NCI-H510A (cell line): ENCODE measurements around the gene GAPDHS.

ENCODE experiments used
- DNase-seq: peaks from one replicate; lab custom pipeline; 2025; lab: John Stamatoyannopoulos, UW

The GAPDHS gene

GRCh38 chr19:35539850-35540249 is 6.6 kb downstream of the GAPDHS start:
- no peak for DNase-seq

GRCh38 chr19:35540356-35540927 is 7.2 kb downstream of the GAPDHS start:
- no peak for DNase-seq

DNA sequence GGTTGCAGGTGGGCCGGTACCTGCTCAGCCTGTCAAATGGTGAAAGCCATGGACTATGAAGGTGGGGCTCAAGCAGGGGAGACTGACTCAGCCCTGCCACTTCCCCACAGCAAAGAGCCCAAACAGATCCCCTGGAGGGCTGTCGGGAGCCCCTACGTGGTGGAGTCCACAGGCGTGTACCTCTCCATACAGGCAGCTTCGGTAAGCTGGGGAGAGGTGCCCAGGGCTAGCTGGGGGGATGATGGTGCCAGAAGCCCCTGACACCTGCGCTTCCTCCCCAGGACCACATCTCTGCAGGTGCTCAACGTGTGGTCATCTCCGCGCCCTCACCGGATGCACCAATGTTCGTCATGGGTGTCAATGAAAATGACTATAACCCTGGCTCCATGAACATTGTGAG is 9.0 kb downstream of the GAPDHS start:
- no peak for DNase-seq

DNA sequence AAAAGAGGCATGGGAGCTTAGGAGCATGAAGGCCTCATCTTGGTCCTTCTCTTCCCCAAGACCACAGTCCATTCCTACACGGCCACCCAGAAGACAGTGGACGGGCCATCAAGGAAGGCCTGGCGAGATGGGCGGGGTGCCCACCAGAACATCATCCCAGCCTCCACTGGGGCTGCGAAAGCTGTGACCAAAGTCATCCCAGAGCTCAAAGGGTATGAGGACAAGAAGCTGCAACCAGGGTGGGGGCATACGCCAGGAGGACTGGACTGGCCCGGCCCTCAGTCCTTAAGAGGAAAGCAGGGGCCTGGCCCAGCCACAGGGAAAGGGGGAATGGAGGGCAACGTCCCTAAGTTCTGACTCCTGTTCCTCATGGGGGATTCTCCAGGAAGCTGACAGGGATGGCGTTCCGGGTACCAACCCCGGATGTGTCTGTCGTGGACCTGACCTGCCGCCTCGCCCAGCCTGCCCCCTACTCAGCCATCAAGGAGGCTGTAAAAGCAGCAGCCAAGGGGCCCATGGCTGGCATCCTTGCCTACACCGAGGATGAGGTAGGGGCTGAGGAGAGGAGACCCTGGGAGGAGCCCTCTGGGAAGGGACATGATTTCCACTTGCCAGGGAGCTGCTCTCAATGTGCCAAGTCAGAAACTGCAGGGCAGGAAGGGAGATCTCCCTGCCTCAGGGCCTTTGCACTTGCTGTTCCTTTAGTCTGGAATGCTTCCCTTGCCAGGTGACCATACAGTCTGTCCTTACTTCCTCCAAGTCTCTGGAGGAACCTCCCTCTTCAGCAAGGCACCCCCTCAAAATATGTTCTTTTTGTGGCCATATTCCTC is 10.2 kb downstream of the GAPDHS start:
- no peak for DNase-seq

DNA sequence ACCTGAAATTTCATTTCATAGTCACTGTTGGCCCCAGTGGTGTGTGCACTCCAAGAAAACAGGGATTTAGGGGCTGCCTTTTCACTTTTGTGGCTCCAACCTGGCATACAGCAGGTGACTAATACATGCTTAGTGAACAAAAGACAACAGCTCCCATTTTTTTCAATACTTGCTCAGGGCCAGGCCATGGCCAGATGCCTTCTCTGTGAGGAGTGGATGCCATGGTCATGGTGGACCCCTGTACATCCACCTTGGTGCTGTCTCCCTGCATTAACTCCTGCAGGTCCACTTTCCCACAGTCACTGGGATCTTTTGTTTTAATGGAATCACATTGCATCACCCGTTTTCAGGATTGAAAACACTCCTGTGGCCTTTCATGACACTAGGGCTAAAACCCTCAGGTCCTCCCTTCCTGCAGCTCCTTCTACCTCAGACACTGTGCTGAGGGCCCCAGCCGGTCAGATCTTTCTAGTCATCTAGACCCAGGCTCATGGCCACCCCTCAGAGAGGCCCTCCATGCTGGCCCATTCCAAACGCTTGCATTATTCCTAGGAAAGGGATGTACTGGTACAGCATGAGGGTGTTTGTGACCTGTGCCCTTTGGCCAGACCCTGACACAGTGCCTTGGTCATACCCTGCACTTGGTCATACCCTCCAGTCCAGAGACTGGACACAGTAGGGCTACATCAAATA is 11.0 kb downstream of the GAPDHS start:
- DNase-seq = no peak

DNA sequence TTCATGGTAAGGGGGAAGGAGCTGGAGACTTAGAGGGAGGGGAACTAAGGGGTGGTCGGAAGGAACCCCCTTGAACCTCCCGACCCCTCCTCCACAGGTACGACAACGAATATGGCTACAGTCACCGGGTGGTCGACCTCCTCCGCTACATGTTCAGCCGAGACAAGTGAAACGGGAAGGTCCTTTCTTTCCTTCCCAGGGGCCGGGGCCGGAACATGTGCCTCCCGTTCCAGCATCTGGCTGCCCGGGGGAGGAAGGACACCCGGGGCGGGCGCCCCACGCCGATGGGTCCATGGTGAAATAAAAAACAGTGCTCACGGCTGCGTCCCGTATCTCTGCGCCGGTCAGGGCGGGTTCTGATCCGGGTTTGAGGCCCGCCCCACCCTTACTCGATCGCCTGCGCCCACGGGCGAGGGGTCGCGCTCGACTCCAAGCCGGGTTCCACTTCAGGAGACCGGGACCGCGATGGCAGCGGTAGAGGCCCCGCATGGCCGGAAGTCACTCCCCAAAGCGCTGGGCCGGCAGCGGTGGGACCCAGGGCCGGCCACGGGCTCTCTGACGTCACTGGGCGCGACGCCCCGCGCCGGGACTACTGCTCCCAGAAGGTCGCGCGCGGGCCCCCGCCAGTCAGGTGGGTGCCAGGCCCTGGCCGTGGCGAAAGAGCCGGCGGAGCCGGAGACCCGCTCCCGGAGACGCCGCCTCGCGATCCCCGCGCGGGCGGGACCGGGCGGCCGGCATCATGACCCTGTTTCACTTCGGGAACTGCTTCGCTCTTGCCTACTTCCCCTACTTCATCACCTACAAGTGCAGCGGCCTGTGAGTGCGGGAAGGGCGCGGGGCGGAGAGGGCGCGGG is 12.0 kb downstream of the GAPDHS start, which contains the start of gene TMEM147:
TSS of gene TMEM147 (plus strand) at position 626 of the 854 bp plus-strand sequence. CDS start at position 740, 114 bp downstream.
- DNase-seq = peak; percentile 83

DNA sequence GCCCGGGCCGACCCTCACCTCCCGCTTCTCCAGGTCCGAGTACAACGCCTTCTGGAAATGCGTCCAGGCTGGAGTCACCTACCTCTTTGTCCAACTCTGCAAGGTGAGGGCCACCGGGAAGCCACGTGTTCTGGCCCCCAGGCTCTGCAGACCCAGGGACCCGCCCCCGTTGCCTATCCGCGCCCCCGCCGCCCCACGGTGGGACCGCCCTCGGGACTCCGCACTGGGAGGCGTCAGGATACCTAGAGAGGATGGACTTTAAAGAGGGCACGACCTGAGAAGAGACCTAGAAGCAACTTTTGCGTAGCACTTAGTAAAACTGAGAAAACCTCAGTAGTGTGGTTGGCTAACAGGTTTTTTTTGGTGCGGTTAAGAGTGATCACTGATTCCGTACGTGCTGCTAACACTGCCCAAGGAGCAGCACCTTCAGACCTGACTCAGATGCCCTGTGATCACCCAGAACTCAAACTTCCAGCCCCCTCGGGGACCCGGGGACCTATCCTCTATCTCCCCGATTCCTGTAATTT is 12.7 kb downstream of the GAPDHS start:
- peak; percentile 41 for DNase-seq

DNA sequence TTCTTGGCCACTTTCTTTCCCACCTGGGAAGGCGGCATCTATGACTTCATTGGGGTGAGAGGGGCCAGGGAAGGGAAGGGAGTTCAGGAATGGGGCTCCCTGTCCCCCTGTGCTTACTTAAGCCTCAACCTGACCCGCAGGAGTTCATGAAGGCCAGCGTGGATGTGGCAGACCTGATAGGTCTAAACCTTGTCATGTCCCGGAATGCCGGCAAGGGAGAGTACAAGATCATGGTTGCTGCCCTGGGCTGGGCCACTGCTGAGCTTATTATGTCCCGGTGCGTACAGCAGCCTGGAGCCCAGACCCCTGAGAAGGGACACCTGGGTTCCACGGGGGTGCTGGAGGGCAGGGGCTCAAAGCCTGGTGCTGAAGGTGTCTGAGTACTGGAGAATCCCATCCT is 13.3 kb downstream of the GAPDHS start:
- no peak for DNase-seq

- DNase-seq = peak; percentile 52
Observed at GRCh38 chr19:35549174-35549788, 16.0 kb downstream of the GAPDHS start.

DNA sequence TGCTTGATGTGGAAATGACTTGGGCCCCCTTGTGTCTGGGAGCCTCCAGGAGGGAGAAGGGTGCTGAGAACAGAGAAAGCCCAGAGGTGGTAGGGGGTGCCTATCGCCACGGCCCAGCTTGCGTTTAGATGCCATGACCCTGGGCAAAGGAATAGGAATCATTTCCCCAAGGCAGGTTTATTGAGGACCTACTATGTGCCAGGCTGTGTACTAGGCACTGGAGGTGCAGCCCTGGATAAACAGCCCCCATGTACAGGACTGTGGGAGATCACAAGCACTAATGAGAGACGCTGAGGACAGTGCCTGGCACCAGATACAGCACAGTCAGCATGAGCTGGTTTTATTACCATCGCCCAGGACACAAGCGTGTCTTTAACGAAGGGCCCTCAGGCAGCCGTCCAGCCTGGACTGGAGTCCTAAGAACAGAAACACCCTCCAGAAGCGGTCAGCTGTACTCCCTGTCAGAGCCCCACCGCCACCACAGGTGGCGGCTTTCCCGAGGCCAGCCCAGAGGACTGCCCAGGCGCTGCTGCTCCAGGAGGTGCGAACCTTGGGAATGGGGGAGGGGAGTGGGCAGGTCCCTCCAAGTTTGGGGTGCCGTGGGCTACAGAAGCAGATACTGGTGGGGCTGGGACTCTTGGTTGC is 16.7 kb downstream of the GAPDHS start:
- no peak for DNase-seq

DNA sequence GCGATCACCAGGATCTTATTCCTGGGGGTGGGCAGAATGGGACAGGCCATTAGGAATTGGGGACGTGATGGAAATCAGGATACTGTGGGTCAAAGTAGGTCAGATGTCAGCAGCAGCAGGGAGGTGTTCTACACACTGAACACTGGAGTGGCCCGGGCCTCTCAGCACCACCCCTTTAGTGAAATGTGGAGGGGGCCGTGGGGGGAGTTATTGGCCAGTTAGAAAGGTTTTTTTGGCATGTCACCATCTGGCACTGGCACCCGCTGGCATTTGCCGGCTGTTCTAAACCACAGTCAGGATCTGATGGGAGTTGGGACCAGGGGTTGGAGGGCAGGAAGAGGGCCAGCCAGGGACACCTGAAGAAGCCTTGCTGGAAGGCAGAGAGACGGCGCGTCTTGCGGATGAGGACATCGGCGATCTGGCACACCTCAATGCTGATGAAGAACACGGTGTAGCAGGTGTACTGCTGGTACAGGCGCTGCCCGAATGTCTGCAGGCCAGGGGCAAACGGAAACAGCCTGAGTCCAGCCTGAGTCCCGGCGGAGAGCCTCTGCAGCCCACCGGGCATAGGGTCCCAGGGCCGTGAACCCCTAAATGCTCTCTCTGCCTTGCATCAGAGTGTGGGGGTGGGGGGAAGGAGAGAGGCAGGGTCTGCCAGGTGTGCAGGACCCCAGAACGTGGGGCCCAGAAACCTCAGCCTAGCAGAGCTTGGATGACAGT is 18.0 kb downstream of the GAPDHS start:
- no peak for DNase-seq

GRCh38 chr19:35552534-35553384 is 19.5 kb downstream of the GAPDHS start:
- DNase-seq = no peak

DNA sequence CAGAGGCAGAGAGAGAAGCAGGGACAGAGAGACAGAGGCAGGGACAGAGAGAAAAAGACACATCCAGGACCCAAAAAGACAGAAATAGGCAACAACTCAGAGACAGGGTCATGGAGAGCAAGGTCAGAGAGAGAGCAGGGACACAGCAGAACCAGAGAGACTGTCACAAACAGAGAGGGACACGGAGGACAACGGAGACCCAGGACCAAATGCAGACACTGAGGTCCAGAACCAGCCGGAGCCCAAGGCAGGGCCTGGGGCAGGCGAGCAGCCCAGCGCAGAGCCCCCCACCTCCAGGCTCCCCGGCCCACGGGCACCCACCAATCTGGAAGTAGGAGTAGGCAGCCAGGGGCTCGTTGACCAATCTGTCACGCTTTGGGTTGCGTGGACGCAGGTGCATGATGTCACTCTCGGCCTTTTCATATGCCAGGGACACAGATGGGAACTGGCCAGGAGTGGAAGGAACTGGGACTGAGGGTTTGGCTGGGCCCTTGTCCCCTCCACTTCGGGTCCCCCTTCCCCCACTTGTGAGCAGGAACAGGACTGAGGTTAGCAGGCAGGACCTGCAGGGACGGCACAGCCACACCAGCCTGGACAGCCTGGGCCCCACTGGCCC is 20.2 kb downstream of the GAPDHS start:
- DNase-seq = no peak

DNA sequence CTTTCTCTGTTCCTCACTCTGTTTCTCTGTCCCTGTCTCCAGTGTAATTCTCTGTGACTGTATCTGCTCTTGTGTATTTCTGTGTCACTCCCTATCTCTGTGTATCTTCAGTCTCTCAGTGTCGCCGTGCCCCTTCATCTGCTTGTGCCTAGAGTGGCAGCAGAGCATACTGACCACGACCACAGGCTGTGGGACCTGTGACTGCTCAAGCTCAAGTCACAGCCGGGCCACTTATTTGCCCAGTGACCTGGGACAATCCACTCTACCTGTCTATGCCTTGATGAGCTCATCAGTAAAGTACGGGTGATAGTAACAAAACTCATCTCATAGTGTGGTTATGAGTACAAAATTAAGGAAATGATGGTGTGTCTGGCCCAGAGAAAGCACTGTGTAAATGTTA is 20.8 kb downstream of the GAPDHS start:
- no peak for DNase-seq

DNA sequence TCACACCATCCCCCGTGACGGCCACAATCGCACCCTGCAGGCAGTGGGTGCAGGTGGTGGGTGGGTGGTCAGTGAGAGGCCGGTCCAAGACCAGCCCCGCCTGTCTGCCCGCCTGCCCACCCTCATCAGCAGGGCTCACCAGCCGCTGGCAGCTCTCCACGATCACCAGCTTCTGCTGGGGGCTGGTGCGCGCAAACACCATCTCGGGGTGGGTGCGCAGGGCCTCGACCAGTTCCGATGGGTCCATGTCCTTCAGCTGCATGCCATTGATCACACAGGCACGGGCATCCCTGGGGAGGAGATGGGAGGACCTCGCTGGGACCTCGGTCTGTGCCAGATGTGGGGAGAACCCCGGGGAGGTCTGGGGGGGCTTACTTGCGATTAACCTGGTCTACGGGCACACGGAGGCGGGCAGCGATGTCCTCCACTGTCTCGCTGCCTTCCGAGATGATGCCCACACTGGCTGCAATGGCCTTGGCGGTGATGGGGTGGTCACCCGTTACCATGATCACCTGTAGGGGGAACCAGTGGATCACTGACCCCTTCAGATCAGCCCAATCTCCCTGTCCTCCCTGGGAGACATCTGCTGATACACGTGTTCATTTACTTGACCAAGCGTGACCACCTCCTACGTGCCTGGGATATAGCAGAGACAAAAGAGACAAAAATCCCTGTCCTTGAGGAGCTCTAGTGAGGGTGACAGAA is 22.2 kb downstream of the GAPDHS start:
- no peak for DNase-seq

GRCh38 chr19:35556025-35556590 is 22.9 kb downstream of the GAPDHS start:
- DNase-seq = no peak

DNA sequence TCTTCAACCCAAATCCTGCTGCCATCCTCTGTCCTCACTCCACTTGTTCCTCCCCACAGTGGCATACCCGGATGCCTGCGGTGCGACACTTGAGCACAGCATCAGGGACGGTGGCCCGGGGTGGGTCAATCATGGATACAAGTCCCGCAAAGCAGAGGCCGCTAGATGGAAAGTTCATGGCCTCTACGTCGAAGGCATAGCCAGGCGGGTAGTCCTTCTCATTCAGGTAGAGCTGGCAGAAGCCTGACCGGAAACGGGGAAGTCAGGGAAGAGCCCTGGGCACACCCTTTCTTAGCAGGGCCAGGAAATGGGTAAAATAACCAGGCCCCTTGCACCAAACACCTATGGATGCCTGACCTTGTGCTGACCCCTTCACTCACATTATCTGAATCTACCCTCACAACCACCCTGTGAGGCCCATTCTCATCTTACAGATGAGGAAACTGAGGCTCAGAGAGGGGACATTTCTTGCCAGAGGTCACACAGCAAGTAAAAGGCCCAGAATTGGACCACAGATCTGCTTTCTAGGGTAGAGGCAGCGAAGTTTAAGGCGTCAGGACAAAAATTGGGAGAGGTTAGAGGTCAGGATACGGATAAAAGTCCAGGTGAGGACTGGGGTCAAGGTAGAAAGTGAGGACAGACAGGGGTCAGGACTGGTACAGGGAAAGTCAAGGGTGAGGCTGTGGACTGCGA is 23.7 kb downstream of the GAPDHS start:
- no peak for DNase-seq
